IMR-90 (cell line): ENCODE data around the gene GNAO1. TPM values are rescaled to one million over a fixed set of nuclear protein-coding genes. Genes with fewer than 3 reads are reported as not detected.
A peak's percentile ranks its signal among the peaks of the same experiment; 100 is the strongest.
"Not testable (repeated sequence)": the region's sequence is repeated elsewhere in the genome, so short reads cannot be mapped to it uniquely, and the experiment has no call there.

ENCODE experiments used
- ATAC-seq: fragments of 200-7000 bp; cut with Tn5 transposase; 2 replicates; pipeline ENCODE4 v1.9.1; 2020; ENCODE audit warnings: low read depth, mild to moderate bottlenecking, moderate library complexity
- BruUV-seq: library from RNA; stranded (reverse); fragments of 400-500 nt; replicated peaks from 2 replicates; lab custom pipeline; 2021; lab: Mats Ljungman, UMichigan
- CTCF ChIA-PET: fragments of 300-600 bp; formaldehyde crosslinking; extraction: SDS; loops from one replicate; lab custom pipeline; 2021; ENCODE audit warnings: antibody characterized with exemption; lab: Yijun Ruan, JAX
- POLR2A ChIA-PET: fragments of 300-600 bp; sonication (Branson Sonifier 250); formaldehyde crosslinking; loops from one replicate; lab custom pipeline; 2022; ENCODE audit warnings: antibody characterized with exemption; ENCODE audit not compliant: unreplicated experiment; lab: Charles Lee
- DNase-seq: peaks from one replicate; pipeline ENCODE4 v3.0.0; 2013
- H2AFZ ChIP-seq: replicated peaks from 2 replicates; pipeline ENCODE3; 2013; ENCODE audit warnings: low read length, mild to moderate bottlenecking; ENCODE audit not compliant: poor library complexity
- H2AK5ac ChIP-seq: 2 replicates; pipeline ENCODE4 v1.6.1; 2013; ENCODE audit warnings: low read depth, low read length, inconsistent platforms
- H2AK9ac ChIP-seq: replicated peaks from 2 replicates; pipeline ENCODE3; 2013; ENCODE audit warnings: mild to moderate bottlenecking, low read depth, low read length, moderate library complexity; ENCODE audit not compliant: poor library complexity
- H2BK120ac ChIP-seq: 2 replicates; pipeline ENCODE4 v1.6.1; 2013; ENCODE audit warnings: low read depth, low read length, inconsistent platforms
- H2BK15ac ChIP-seq: 3 replicates; pipeline ENCODE4 v1.6.1; 2013; ENCODE audit warnings: low read depth, low read length, inconsistent platforms
- H2BK20ac ChIP-seq: 2 replicates; pipeline ENCODE4 v1.6.1; 2013; ENCODE audit warnings: low read depth, mild to moderate bottlenecking, inconsistent platforms, low read length, moderate library complexity
- H2BK5ac ChIP-seq: 2 replicates; pipeline ENCODE4 v1.6.1; 2013; ENCODE audit warnings: mild to moderate bottlenecking, low read depth, low read length, inconsistent platforms; ENCODE audit not compliant: poor library complexity, severe bottlenecking
- H3K14ac ChIP-seq: replicated peaks from 2 replicates; pipeline ENCODE4 v1.6.1; 2013; ENCODE audit warnings: low read depth, low read length, inconsistent platforms
- H3K18ac ChIP-seq: 2 replicates; pipeline ENCODE4 v1.6.1; 2013; ENCODE audit warnings: low read depth, low read length, control low read depth
- H3K23ac ChIP-seq: 2 replicates; pipeline ENCODE4 v1.6.1; 2013; ENCODE audit warnings: low read depth, low read length, inconsistent platforms
- H3K27ac ChIP-seq: 2 replicates; pipeline ENCODE4 v1.5.1; 2013; ENCODE audit warnings: mild to moderate bottlenecking, control low read depth, low read length; ENCODE audit not compliant: insufficient read depth
- H3K27me3 ChIP-seq: 2 replicates; pipeline ENCODE4 v1.6.1; 2013; ENCODE audit warnings: low read length; ENCODE audit not compliant: control insufficient read depth, insufficient read depth
- H3K36me3 ChIP-seq: 2 replicates; pipeline ENCODE4 v1.6.1; 2013; ENCODE audit warnings: low read length, mixed read lengths; ENCODE audit not compliant: control insufficient read depth, insufficient read depth
- H3K4ac ChIP-seq: 2 replicates; pipeline ENCODE4 v1.6.1; 2013; ENCODE audit warnings: low read depth, low read length, inconsistent platforms
- H3K4me1 ChIP-seq: 2 replicates; pipeline ENCODE4 v1.6.1; 2013; ENCODE audit warnings: low read length, mixed read lengths; ENCODE audit not compliant: control insufficient read depth, insufficient read depth
- H3K4me2 ChIP-seq: 2 replicates; pipeline ENCODE4 v1.6.1; 2013; ENCODE audit warnings: low read depth, mild to moderate bottlenecking, control low read depth, low read length, moderate library complexity
- H3K4me3 ChIP-seq: 2 replicates; pipeline ENCODE4 v1.5.1; 2013; ENCODE audit warnings: low read depth, mild to moderate bottlenecking, control low read depth, low read length, moderate library complexity; ENCODE audit not compliant: insufficient read depth
- H3K56ac ChIP-seq: 2 replicates; pipeline ENCODE4 v1.6.1; 2013; ENCODE audit warnings: low read length, inconsistent platforms; ENCODE audit not compliant: insufficient read depth; ENCODE audit errors: extremely low read depth
- H3K79me1 ChIP-seq, 2 experiments: 2 replicates each; pipeline ENCODE4 v1.6.1; 2013; ENCODE audit warnings: low read length in 2 of 2, inconsistent platforms in 1 of 2, low read depth in 1 of 2
- H3K9ac ChIP-seq: 2 replicates; pipeline ENCODE4 v1.6.1; 2013; ENCODE audit warnings: low read depth, low read length, control low read depth
- H3K9me1 ChIP-seq: 2 replicates; pipeline ENCODE4 v1.6.1; 2013; ENCODE audit warnings: low read length, inconsistent platforms; ENCODE audit not compliant: insufficient read depth
- H3K9me3 ChIP-seq: 2 replicates; pipeline ENCODE4 v1.6.1; 2013; ENCODE audit warnings: low read length; ENCODE audit not compliant: control insufficient read depth, insufficient read depth
- H4K20me1 ChIP-seq: 2 replicates; pipeline ENCODE4 v1.6.1; 2013; ENCODE audit warnings: low read length, inconsistent platforms; ENCODE audit not compliant: insufficient read depth
- H4K5ac ChIP-seq: 2 replicates; pipeline ENCODE4 v1.6.1; 2013; ENCODE audit warnings: mild to moderate bottlenecking, low read depth, low read length, control low read depth
- H4K8ac ChIP-seq, 2 experiments: 2 replicates each; pipeline ENCODE4 v1.6.1; 2013; ENCODE audit warnings: low read depth in 2 of 2, low read length in 2 of 2, control low read depth in 1 of 2, inconsistent platforms in 1 of 2
- H4K91ac ChIP-seq: 2 replicates; pipeline ENCODE4 v1.6.1; 2013; ENCODE audit warnings: low read depth, low read length, inconsistent platforms; ENCODE audit not compliant: insufficient read depth
- MAZ ChIP-seq: IDR thresholded peaks from 2 replicates; pipeline ENCODE4 v1.6.1; 2012; ENCODE audit warnings: low read depth, mild to moderate bottlenecking, low read length, improper control_type of control experiment, moderate library complexity, borderline replicate concordance
- SMC3 ChIP-seq: fragments of 150-350 bp; IDR thresholded peaks from 2 replicates; pipeline ENCODE4 v1.6.1; 2016; ENCODE audit warnings: low read depth, mild to moderate bottlenecking, antibody characterized with exemption, low read length, moderate library complexity
- WGBS, 2 experiments: methylation state at CpG; one replicate each; pipeline versions ENCODE4 v1.1.5 to v1.1.7; 2013; ENCODE audit warnings: missing lambda C conversion rate in 2 of 2; ENCODE audit not compliant: insufficient read length in 1 of 2; ENCODE audit errors: extremely low coverage in 2 of 2; 5-methylcytosine and 5-hydroxymethylcytosine counted together
- dilution Hi-C: fragments of 300-500 bp; cut with HindIII; formaldehyde crosslinking; loops from one replicate; pipeline ENCODE4 v1.14.3; 2018; ENCODE audit warnings: low sequenced_read_pairs; ENCODE audit not compliant: unreplicated experiment
- in situ Hi-C: fragments of 300-500 bp; cut with MboI; formaldehyde crosslinking; loops from 3 replicates; pipeline ENCODE4 v1.14.3; 2019; ENCODE audit warnings: low sequenced_read_pairs, inconsistent platforms, mixed read lengths
- intact Hi-C: fragments of 100-400 bp; cut with micrococcal nuclease; formaldehyde crosslinking; loops from 2 replicates; pipeline ENCODE4 v1.10.0; 2022
- polyA plus RNA-seq, 3 experiments: library from polyadenylated mRNA; depleted of rRNA; stranded (reverse); fragments of >200 nt; gene quantifications; 2 replicates each; pipeline ENCODE4 v1.2.3, GENCODE V29; 2012; ENCODE audit warnings: low replicate concordance in 1 of 3
- total RNA-seq: library from RNA; depleted of rRNA; stranded (reverse); fragments of >200 nt; gene quantifications from 2 replicates; pipeline ENCODE4 v1.2.3, GENCODE V29; 2012

Gene GNAO1
- total and polyA plus RNA-seq, 2 of the 4 experiments (the other 2 are of a cell fraction), result under 0.01 to 0.07 TPM

GRCh38 chr16:56373003-56373402 lies 181.7 kb downstream of the GNAO1 start:
- Histone ChIP-seq H3K56ac (no peak overlapping the region), H2AFZ (no peak overlapping the region), H3K18ac (no peak overlapping the region), H3K79me1 (peaks cover 37 to 71% of the 10 kb centered on the region in 2 experiments), H3K27ac (no peak overlapping the region), H2BK120ac (no peak overlapping the region), H2AK9ac (no peak overlapping the region), H4K91ac (no peak overlapping the region), H3K23ac (no peak overlapping the region), H3K4ac (no peak overlapping the region), H2BK5ac (no peak overlapping the region), H2BK20ac (no peak overlapping the region), H3K9ac (no peak overlapping the region), H3K4me1 (peaks cover 13% of the 10 kb centered on the region), H3K9me3 (no peaks in the 10 kb centered on the region), H3K14ac (no peak overlapping the region), H3K27me3 (no peaks in the 10 kb centered on the region), H4K5ac (no peak overlapping the region), H4K8ac (no peak overlapping the region), H2AK5ac (no peak overlapping the region), H4K20me1 (peaks cover 9% of the 10 kb centered on the region), H3K9me1 (peaks cover 11% of the 10 kb centered on the region), H3K36me3 (peaks cover 10% of the 10 kb centered on the region), H3K4me3 (no peak overlapping the region), H2BK15ac (no peak overlapping the region), H3K4me2 (no peak overlapping the region)
- BruUV-seq, result no TSS peak
- DNase-seq, result peak; percentile 34
- dilution Hi-C loops, result no loop called here
- intact Hi-C loops, result no loop called here
- no peak for TF ChIP-seq SMC3
- no peak for TF ChIP-seq MAZ
- WGBS, 2 experiments, result no CpG with 5 or more reads among the region's 4 CpGs
- in situ Hi-C loops, result loop anchor here (25.0 kb wide), 1 partner anchor 886 kb away; the partner anchor contains the start of gene MMP2
- ATAC-seq, result peak; percentile 46
- CTCF ChIA-PET, result no interaction called here
- POLR2A ChIA-PET, result no interaction called here

DNA sequence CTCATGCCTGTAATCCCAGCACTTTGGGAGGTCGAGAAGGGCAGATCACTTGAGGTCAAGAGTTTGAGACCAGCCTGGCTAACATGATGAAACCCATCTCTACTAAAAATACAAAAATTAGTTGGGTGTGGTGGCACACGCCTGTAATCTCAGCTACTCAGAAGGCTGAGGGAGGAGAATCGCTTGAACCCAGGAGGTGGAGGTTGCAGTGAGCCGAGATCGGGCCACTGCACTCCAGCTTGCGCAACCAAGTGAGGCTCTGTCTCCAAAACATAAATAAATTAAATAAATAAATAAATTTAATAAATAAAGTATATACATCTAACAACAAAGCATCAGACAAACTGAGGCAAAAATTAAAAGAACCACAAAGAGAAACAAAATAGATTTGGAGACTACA lies 184.5 kb downstream of the GNAO1 start:
- H3K9me3 ChIP-seq, H3K18ac ChIP-seq, H3K23ac ChIP-seq, H3K9ac ChIP-seq, H3K4me1 ChIP-seq, in situ Hi-C loops, H2BK20ac ChIP-seq, intact Hi-C loops, H3K4ac ChIP-seq, H2AK9ac ChIP-seq, H4K20me1 ChIP-seq, H3K4me3 ChIP-seq, BruUV-seq, POLR2A ChIA-PET, DNase-seq, dilution Hi-C loops, H2BK15ac ChIP-seq, H3K56ac ChIP-seq, H2AK5ac ChIP-seq, H3K27ac ChIP-seq, H3K9me1 ChIP-seq, H2AFZ ChIP-seq, H2BK5ac ChIP-seq, H4K8ac ChIP-seq, H4K5ac ChIP-seq, ATAC-seq, H2BK120ac ChIP-seq, H3K14ac ChIP-seq, CTCF ChIA-PET, H4K91ac ChIP-seq, H3K4me2 ChIP-seq, H3K27me3 ChIP-seq: not testable (repeated sequence)
- no CpG with 5 or more reads among the region's 6 CpGs for WGBS, 2 experiments
- peaks cover 32 to 57% of the 10 kb centered on the region in 2 experiments for H3K79me1 ChIP-seq
- peaks cover 16% of the 10 kb centered on the region for H3K36me3 ChIP-seq
